Testis (tissue), 2 donors: Measurements from ENCODE around the gene DENND11.

Experiments used
- POLR2A ChIP-seq: fragments of 450-650 bp; IDR thresholded peaks from one replicate; pipeline ENCODE4 v1.6.1; 2017; ENCODE audit warnings: antibody characterized with exemption, mild to moderate bottlenecking, moderate library complexity
- TF ChIP-seq, protein P1 (sequence below), 3 experiments: fragments of 450-650 bp in 2 of 3; fragments of 200-600 bp in 1 of 3; sonication (generic) in 1 of 3; IDR thresholded peaks; one replicate each; pipeline ENCODE4 v1.5.1; 2016 to 2019; ENCODE audit warnings: antibody characterized with exemption in 3 of 3, mild to moderate bottlenecking in 2 of 3, moderate library complexity in 1 of 3

DNA sequence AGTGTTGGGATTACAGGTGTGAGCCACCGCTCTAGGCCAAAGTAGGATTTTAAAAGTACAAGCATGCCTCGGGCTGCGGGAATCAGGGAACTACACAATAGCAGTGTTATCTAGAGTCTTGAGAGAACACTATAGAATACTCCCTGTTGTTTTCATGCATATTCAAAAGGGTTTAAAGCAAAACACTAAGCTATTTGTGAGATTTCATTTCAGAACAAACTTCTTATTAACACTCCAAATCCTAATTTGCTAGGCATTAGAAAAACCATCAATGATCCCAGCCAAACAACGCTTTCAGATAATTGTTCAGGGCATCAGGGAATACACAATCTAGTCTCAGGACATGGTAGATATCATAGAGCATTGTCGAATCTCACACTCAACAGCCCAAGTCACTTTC, 13.9 kb downstream of the DENND11 start:
- TF ChIP-seq, protein P1, sequence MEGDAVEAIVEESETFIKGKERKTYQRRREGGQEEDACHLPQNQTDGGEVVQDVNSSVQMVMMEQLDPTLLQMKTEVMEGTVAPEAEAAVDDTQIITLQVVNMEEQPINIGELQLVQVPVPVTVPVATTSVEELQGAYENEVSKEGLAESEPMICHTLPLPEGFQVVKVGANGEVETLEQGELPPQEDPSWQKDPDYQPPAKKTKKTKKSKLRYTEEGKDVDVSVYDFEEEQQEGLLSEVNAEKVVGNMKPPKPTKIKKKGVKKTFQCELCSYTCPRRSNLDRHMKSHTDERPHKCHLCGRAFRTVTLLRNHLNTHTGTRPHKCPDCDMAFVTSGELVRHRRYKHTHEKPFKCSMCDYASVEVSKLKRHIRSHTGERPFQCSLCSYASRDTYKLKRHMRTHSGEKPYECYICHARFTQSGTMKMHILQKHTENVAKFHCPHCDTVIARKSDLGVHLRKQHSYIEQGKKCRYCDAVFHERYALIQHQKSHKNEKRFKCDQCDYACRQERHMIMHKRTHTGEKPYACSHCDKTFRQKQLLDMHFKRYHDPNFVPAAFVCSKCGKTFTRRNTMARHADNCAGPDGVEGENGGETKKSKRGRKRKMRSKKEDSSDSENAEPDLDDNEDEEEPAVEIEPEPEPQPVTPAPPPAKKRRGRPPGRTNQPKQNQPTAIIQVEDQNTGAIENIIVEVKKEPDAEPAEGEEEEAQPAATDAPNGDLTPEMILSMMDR (IDR thresholded peaks at IDR 0.05), result no peak
- TF ChIP-seq POLR2A, result no peak
